OCI-LY3 (cell line): Measurements from ENCODE around the gene NOL6.

Experiments used
- H2AFZ ChIP-seq: fragments of 200-600, 300-600 bp; shearing (Covaris generic); 2 replicates; pipeline ENCODE4 v1.6.0; 2014; ENCODE audit warnings: antibody characterized with exemption, low read depth, low read length
- H3K27ac ChIP-seq: fragments of 200-600, 300-600 bp; sonication (generic); 2 replicates; pipeline ENCODE4 v1.5.1; 2014; ENCODE audit warnings: mild to moderate bottlenecking, low read length, moderate library complexity, mixed read lengths
- H3K27me3 ChIP-seq: fragments of 200-600, 300-600 bp; sonication (generic); 2 replicates; pipeline ENCODE4 v1.6.1; 2014; ENCODE audit warnings: low read depth, low read length, mixed read lengths
- H3K36me3 ChIP-seq: fragments of 200-600, 300-600 bp; sonication (generic); replicated peaks from 2 replicates; pipeline ENCODE3; 2014; ENCODE audit warnings: low read depth, low read length, mixed read lengths
- H3K4me1 ChIP-seq: fragments of 300-600, 200-600 bp; sonication (generic); 2 replicates; pipeline ENCODE4 v1.6.1; 2014; ENCODE audit warnings: low read length, mixed read lengths
- H3K4me2 ChIP-seq: fragments of 200-600, 300-600 bp; sonication (generic); 2 replicates; pipeline ENCODE4 v1.6.1; 2014; ENCODE audit warnings: low read length, mixed read lengths
- H3K4me3 ChIP-seq: fragments of 300-600, 200-600 bp; sonication (generic); 2 replicates; pipeline ENCODE4 v1.5.1; 2014; ENCODE audit warnings: antibody characterized with exemption, mild to moderate bottlenecking, low read length, moderate library complexity
- H3K79me2 ChIP-seq: fragments of 300-600, 200-600 bp; shearing (Covaris generic); 2 replicates; pipeline ENCODE4 v1.6.1; 2014; ENCODE audit warnings: mild to moderate bottlenecking, low read length, mixed read lengths
- H3K9ac ChIP-seq: fragments of 300-600, 200-600 bp; shearing (Covaris generic); 2 replicates; pipeline ENCODE4 v1.6.0; 2014; ENCODE audit warnings: mild to moderate bottlenecking, low read length, moderate library complexity
- H3K9me3 ChIP-seq: fragments of 200-600, 300-600 bp; shearing (Covaris generic); 2 replicates; pipeline ENCODE4 v1.6.1; 2014; ENCODE audit warnings: low read length, mixed read lengths; ENCODE audit not compliant: insufficient read depth
- H4K20me1 ChIP-seq: fragments of 200-600, 300-600 bp; sonication (generic); 2 replicates; pipeline ENCODE4 v1.6.1; 2016; ENCODE audit warnings: low read length, mixed read lengths; ENCODE audit not compliant: insufficient read depth
- CTCF ChIP-seq: fragments of 200-600, 300-600 bp; sonication (generic); IDR thresholded peaks from 2 replicates; pipeline ENCODE4 v1.5.1; 2014; ENCODE audit warnings: antibody characterized with exemption, low read length, low read depth
- EZH2phosphoT487 ChIP-seq: fragments of 200-600 bp; shearing (Covaris generic); IDR thresholded peaks from 2 replicates; pipeline ENCODE4 v1.6.1; 2018; ENCODE audit warnings: antibody characterized with exemption, mixed run types, low read depth

Gene NOL6

GRCh38 chr9:33475357-33475756 is 1.6 kb upstream of the NOL6 start:
- Histone ChIP-seq H3K9me3 (no peaks in the 10 kb centered on the region), H3K4me3 (no peak overlapping the region), H3K4me1 (peaks cover 14% of the 10 kb centered on the region), H3K27me3 (no peaks in the 10 kb centered on the region), H3K4me2 (no peak overlapping the region), H3K36me3 (peaks cover 13% of the 10 kb centered on the region), H4K20me1 (no peaks in the 10 kb centered on the region), H2AFZ (no peak overlapping the region), H3K79me2 (peaks cover 30% of the 10 kb centered on the region), H3K27ac (no peak overlapping the region), H3K9ac (no peak overlapping the region)
- no peak for TF ChIP-seq EZH2phosphoT487
- no peak for TF ChIP-seq CTCF

- Histone ChIP-seq H3K9me3 (no peaks in the 10 kb centered on the region), H3K4me2 (peak overlapping the region; percentile 81), H3K36me3 (peaks cover 30% of the 10 kb centered on the region), H4K20me1 (no peaks in the 10 kb centered on the region), H3K4me1 (peaks cover 14% of the 10 kb centered on the region), H3K9ac (peak overlapping the region; percentile 84), H3K79me2 (peaks cover 30% of the 10 kb centered on the region), H2AFZ (peak overlapping the region; percentile 70; the same call in 1 of the 2 replicates), H3K4me3 (peak overlapping the region; percentile 94), H3K27ac (peak overlapping the region; percentile 2; the same call in 1 of the 2 replicates), H3K27me3 (no peaks in the 10 kb centered on the region)
- no peak for TF ChIP-seq EZH2phosphoT487
- no peak for TF ChIP-seq CTCF
These were observed 676 bp downstream of the NOL6 start for GRCh38 chr9:33472881-33473615.

- Histone ChIP-seq H3K4me2 (peak overlapping the region; percentile 81), H3K9ac (peak overlapping the region; percentile 84), H3K36me3 (peaks cover 37% of the 10 kb centered on the region), H3K79me2 (peaks cover 30% of the 10 kb centered on the region), H4K20me1 (no peaks in the 10 kb centered on the region), H2AFZ (no peak overlapping the region), H3K4me1 (peaks cover 14% of the 10 kb centered on the region), H3K9me3 (no peaks in the 10 kb centered on the region), H3K27me3 (no peaks in the 10 kb centered on the region), H3K4me3 (peak overlapping the region; percentile 94), H3K27ac (no peak overlapping the region)
- no peak for TF ChIP-seq CTCF
- TF ChIP-seq EZH2phosphoT487: no peak
These were observed 1.4 kb downstream of the NOL6 start for GRCh38 chr9:33472171-33472880.

GRCh38 chr9:33471361-33471760 is 2.4 kb downstream of the NOL6 start:
- Histone ChIP-seq H3K79me2 (peaks cover 30% of the 10 kb centered on the region), H3K27me3 (no peaks in the 10 kb centered on the region), H2AFZ (no peak overlapping the region), H3K36me3 (peaks cover 46% of the 10 kb centered on the region), H3K9me3 (no peaks in the 10 kb centered on the region), H3K9ac (no peak overlapping the region), H4K20me1 (no peaks in the 10 kb centered on the region), H3K27ac (no peak overlapping the region), H3K4me1 (peaks cover 14% of the 10 kb centered on the region), H3K4me3 (no peak overlapping the region), H3K4me2 (no peak overlapping the region)
- TF ChIP-seq CTCF (no peak), EZH2phosphoT487 (no peak)
